ENCODE measurements around the gene PIGT.

GRCh38 chr20:45368221-45368980 lies 47.5 kb upstream of the PIGT start:
- TF ChIP-seq RAD21 (IDR thresholded peaks at IDR 0.05; ENCODE audit: low read depth) (no peak), MAX (IDR thresholded peaks at IDR 0.05) (no peak), EP300 (IDR thresholded peaks at IDR 0.05; ENCODE audit: borderline replicate concordance) (no peak), TCF12 (IDR thresholded peaks at IDR 0.05; ENCODE audit: low read depth) (no peak), TAF1 (IDR thresholded peaks at IDR 0.05; ENCODE audit: low read depth) (no peak), CEBPB (IDR thresholded peaks at IDR 0.05) (no peak), YY1 (IDR thresholded peaks at IDR 0.05; ENCODE audit: low read depth) (no peak), TEAD4 (IDR thresholded peaks at IDR 0.05) (no peak), USF1 (IDR thresholded peaks at IDR 0.05) (no peak), REST (IDR thresholded peaks at IDR 0.05; ENCODE audit: low read depth) (no peak), NFIC (IDR thresholded peaks at IDR 0.05) (no peak)
